HG03066 (cell line): ENCODE results near the gene C2CD2.
"Not testable (repeated sequence)": the region's sequence is repeated elsewhere in the genome, so short reads cannot be mapped to it uniquely, and the experiment has no call there.

ENCODE experiments used
- ATAC-seq: cut with Tn5 transposase; IDR thresholded peaks from one replicate; pipeline ENCODE4 v1.9.1; 2021; ENCODE audit warnings: low read depth; ENCODE audit not compliant: unreplicated experiment

C2CD2 gene

GRCh38 chr21:41953831-41954653, at the start of gene C2CD2:
Gene C2CD2 (minus strand): TSS chr21:41954018. CDS start chr21:41953648, 370 bp downstream.
- no peak for ATAC-seq

GRCh38 chr21:42003051-42003461, 49.2 kb upstream of the C2CD2 start:
- no peak for ATAC-seq

- ATAC-seq, result peak; percentile 89
Measured at GRCh38 chr21:42002421-42002958, 48.7 kb upstream of the C2CD2 start.

GRCh38 chr21:42001781-42002180, 48.0 kb upstream of the C2CD2 start:
- no peak for ATAC-seq

GRCh38 chr21:42000908-42001307, 47.1 kb upstream of the C2CD2 start:
- ATAC-seq, result no peak

- no peak for ATAC-seq
Measured at GRCh38 chr21:41997657-41998056, 43.8 kb upstream of the C2CD2 start.

GRCh38 chr21:41995577-41995976, 41.8 kb upstream of the C2CD2 start:
- ATAC-seq, result no peak

- not testable (repeated sequence) for ATAC-seq
Measured at GRCh38 chr21:41994613-41995012, 40.8 kb upstream of the C2CD2 start.

GRCh38 chr21:41993744-41994143, 39.9 kb upstream of the C2CD2 start:
- no peak for ATAC-seq

- ATAC-seq, result no peak
Measured at GRCh38 chr21:41992576-41992975, 38.8 kb upstream of the C2CD2 start.

- no peak for ATAC-seq
Measured at GRCh38 chr21:41991659-41992058, 37.8 kb upstream of the C2CD2 start.

GRCh38 chr21:41989698-41990097, 35.9 kb upstream of the C2CD2 start:
- no peak for ATAC-seq

- ATAC-seq, result no peak
Measured at GRCh38 chr21:41987310-41987709, 33.5 kb upstream of the C2CD2 start.

GRCh38 chr21:41985662-41986416, 32.0 kb upstream of the C2CD2 start:
- no peak for ATAC-seq

- no peak for ATAC-seq
Measured at GRCh38 chr21:41983229-41983628, 29.4 kb upstream of the C2CD2 start.

- no peak for ATAC-seq
Measured at GRCh38 chr21:41980561-41980960, 26.7 kb upstream of the C2CD2 start.

GRCh38 chr21:41979751-41980369, 26.0 kb upstream of the C2CD2 start:
- no peak for ATAC-seq

- no peak for ATAC-seq
Measured at GRCh38 chr21:41979335-41979734, 25.5 kb upstream of the C2CD2 start.

GRCh38 chr21:41977034-41977950, 23.5 kb upstream of the C2CD2 start:
- ATAC-seq, result no peak

GRCh38 chr21:41976611-41977010, 22.8 kb upstream of the C2CD2 start:
- no peak for ATAC-seq
